Lower leg skin (tissue), 3 donors: Measurements from ENCODE around the gene RPS29.

Experiments used
- CTCF ChIP-seq, 3 donors: fragments of 450-650 bp; IDR thresholded peaks; one replicate each; pipeline ENCODE4 v1.5.1; 2016; ENCODE audit warnings: antibody characterized with exemption in 3 of 3, mild to moderate bottlenecking in 3 of 3, moderate library complexity in 2 of 3
- POLR2A ChIP-seq, 2 donors: fragments of 450-650 bp; IDR thresholded peaks; one replicate each; pipeline ENCODE4 v1.6.1; 2016 to 2017; ENCODE audit warnings: antibody characterized with exemption in 2 of 2, mild to moderate bottlenecking in 1 of 2, moderate library complexity in 1 of 2

DNA sequence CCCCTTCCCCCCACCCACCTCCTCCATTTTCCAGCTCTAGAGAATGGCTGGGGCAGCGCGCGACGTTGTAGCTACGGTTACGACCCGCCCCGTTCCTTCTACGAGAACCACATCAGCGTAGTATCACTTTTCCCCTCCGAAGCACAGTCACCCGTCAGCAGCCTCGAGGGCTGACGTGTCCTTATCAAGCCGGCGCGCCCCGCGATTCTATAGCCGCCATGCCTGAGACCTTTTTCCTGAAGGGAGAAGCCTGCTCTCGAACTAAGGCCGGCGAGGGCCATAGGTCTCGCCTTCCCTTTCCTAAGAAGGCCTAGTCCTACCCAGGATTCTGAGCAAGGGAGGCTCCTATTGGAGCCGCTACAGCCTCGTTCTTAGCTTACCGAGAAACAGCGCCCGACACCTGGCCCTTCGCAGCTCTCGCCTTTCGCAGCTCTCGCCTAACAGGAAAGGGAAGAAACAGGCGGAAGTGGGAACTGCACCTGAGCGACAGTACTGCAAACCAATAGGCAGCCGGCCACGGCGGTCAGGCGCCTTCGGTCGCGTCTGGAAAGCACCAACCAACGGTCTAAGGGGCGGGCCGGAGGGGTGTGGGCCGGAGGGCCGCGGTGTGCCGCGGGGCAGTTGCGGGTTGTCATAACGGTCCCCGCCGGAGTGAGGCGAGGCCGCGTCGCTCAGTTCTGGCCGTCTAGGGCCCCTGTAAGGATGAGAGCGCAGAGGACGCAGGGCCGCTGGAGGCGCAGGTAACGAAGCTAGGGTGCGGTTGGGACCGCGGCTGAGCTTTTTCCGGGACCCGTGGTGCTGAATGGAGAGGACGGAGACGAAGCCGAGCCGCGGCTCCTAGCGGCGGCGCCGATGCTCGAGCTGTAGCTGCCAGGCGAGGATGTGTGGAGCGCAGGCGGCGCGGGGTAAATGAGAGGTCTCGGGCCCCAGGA lies 34.3 kb upstream of the RPS29 start, which contains the start of the genes MGAT2 and RPL36AL:
- TF ChIP-seq CTCF (IDR thresholded peaks at IDR 0.05) (peak in 1 of 3 donors; percentile 33), POLR2A (IDR thresholded peaks at IDR 0.05) (peak in 1 of 2 donors; percentile 69)
